ENCODE measurements around the gene AP3D1.

GRCh38 chr19:2197270-2197669, 45.9 kb upstream of the AP3D1 start:
- TF ChIP-seq CTCF (conservative IDR thresholded peaks at IDR 0.05) (no peak), EZH2 (IDR thresholded peaks at IDR 0.05; ENCODE audit: low read depth) (no peak)

All from PC-9 (cell line).